ENCODE data around the gene MSGN1.

Gene MSGN1

GRCh38 chr2:17849275-17849674 lies 33.0 kb downstream of the MSGN1 start:
- DNase-seq (ENCODE audit: low spot score): no peak

- DNase-seq (ENCODE audit: low spot score): no peak
Measured at GRCh38 chr2:17850151-17850550, 33.9 kb downstream of the MSGN1 start.

GRCh38 chr2:17851731-17852585 lies 35.7 kb downstream of the MSGN1 start:
- no peak for DNase-seq (ENCODE audit: low spot score)

GRCh38 chr2:17853799-17854198 lies 37.5 kb downstream of the MSGN1 start:
- DNase-seq (ENCODE audit: low spot score): no peak

- no peak for DNase-seq (ENCODE audit: low spot score)
Measured at GRCh38 chr2:17857021-17857420, 40.8 kb downstream of the MSGN1 start.

- DNase-seq (ENCODE audit: low spot score): no peak
Measured at GRCh38 chr2:17858064-17858463, 41.8 kb downstream of the MSGN1 start.

- no peak for DNase-seq (ENCODE audit: low spot score)
Measured at GRCh38 chr2:17863539-17863938, 47.3 kb downstream of the MSGN1 start.

- no peak for DNase-seq (ENCODE audit: low spot score)
Measured at GRCh38 chr2:17864676-17865075, 48.4 kb downstream of the MSGN1 start.

- no peak for DNase-seq (ENCODE audit: low spot score)
Measured at GRCh38 chr2:17867133-17867532, 50.9 kb downstream of the MSGN1 start.
